T-helper 1 cell treated with Interleukin-12 subunit alpha and Interleukin-12 subunit beta and Interleukin-4 antibody, amounts not matched to agents 30 ng/mL and 1 ng/mL, for 36 hours (primary cell): ENCODE results near the gene TBCEL. TPM values are rescaled to one million over a fixed set of nuclear protein-coding genes. Genes with fewer than 3 reads are reported as not detected.

Experiments used
- intact Hi-C: fragments of 100-400 bp; cut with micrococcal nuclease; formaldehyde crosslinking; loops from one replicate; pipeline ENCODE4 v1.15.1; 2024
- total RNA-seq: library from RNA; stranded (reverse); gene quantifications from 2 replicates; pipeline ENCODE4 v1.2.3, GENCODE V29; 2022

Gene TBCEL
- total RNA-seq = 12.6 and 15.3 TPM in 2 replicates

DNA sequence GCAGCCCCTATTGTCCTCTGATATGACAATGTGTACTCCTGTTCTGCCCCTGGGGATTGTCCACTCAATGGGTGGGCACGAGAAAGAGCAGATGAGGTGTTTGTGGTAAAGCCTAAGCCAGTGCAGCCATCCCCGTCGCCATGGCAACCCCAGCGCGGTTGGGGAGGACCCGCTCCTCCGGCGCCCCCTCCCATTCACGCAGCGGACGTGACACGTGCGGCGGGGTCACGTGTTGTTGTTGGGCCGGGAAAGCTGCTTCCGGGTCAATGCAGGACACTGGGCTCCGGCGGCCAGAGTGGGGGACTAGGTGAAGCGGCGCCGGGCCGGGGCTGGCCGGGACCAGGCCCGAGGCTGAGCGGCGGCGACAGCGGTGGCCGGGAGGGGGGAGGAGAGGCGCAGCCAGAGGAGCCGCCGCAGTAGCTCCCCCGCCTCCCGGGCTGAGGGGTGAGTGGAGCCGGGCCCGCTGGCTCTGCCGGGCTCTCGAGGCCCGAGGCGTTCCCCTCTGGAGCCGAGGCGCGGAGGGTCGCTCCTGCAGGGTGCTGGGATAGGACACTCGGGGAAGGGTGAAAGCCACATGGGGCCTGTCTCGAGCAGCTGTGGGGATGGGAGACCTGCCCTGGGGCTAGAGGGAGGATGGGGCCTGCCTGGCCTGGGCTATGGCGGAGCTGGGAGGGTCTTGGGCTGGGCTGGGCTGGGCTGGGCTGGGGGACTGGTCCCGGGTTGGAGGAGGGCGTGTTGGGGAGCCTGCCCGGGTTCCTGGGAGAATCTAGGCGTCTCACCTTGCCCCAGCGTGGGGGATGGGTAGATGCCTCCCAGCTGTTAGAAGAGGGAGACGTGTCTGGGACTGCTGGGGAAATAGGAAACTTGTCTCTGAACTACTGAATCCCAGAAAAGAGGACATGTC lies at the start of gene TBCEL:
TBCEL (plus strand) TSS at position 255 of the 904 bp plus-strand sequence. CDS start 21,589 bp downstream, outside the sequence.
- intact Hi-C loops = loop anchor here (2.0 to 10.0 kb wide), 2 partner anchors 37 to 689 kb away; partner anchors contain the start of gene ARHGEF12

GRCh38 chr11:120974466-120974865 lies 49.4 kb upstream of the TBCEL start:
- intact Hi-C loops = no loop called here

- intact Hi-C loops = no loop called here
These were observed 48.9 kb upstream of the TBCEL start for GRCh38 chr11:120974965-120975364.

DNA sequence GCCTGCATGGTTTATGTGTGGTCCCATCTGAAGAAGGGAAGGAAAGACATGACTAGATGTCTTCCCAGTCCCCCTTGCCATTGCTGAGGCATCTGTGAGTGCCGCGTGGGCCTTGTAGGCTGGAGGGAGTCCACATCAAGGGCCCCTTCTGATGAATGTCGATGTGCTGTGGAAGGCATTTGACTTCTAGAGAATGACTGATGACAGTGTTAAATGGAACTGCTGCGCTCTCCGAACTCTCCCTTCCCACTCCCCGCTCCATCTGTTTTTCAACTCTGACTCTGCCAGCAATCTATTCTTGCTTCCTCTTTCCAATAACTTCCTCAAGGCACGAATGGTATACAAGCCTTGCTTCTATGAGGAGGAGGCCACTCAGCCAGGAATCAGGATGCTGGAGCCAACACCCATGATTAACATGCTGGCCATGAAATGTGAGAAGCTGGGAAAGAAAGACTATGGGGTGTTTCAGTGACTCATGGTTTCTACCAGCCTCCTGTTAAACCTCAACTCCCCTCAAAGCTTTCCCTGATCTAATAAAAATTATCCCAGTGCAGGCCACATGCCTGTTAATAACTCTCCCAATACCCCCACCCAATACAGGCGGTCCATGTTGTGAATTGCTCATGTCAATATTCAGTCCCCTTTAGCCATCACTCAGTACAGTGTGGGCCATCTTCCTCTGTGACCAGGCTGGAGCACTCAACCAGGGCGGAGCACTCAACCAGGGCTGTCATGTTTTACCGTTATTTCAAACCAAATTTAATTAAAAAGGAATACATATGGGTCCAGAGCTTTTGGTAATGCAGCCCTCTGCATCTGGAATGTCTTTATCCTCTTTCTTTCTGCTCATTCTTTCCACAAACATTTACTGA lies 46.4 kb upstream of the TBCEL start:
- intact Hi-C loops = no loop called here

- intact Hi-C loops = no loop called here
These were observed 45.2 kb upstream of the TBCEL start for GRCh38 chr11:120978701-120979100.

GRCh38 chr11:120985718-120986569 lies 38.0 kb upstream of the TBCEL start:
- intact Hi-C loops = loop anchor here (2.0 kb wide), 1 partner anchor 37 kb away; no protein-coding TSS in a partner anchor

- intact Hi-C loops = no loop called here
These were observed 35.3 kb upstream of the TBCEL start for GRCh38 chr11:120988603-120989002.

DNA sequence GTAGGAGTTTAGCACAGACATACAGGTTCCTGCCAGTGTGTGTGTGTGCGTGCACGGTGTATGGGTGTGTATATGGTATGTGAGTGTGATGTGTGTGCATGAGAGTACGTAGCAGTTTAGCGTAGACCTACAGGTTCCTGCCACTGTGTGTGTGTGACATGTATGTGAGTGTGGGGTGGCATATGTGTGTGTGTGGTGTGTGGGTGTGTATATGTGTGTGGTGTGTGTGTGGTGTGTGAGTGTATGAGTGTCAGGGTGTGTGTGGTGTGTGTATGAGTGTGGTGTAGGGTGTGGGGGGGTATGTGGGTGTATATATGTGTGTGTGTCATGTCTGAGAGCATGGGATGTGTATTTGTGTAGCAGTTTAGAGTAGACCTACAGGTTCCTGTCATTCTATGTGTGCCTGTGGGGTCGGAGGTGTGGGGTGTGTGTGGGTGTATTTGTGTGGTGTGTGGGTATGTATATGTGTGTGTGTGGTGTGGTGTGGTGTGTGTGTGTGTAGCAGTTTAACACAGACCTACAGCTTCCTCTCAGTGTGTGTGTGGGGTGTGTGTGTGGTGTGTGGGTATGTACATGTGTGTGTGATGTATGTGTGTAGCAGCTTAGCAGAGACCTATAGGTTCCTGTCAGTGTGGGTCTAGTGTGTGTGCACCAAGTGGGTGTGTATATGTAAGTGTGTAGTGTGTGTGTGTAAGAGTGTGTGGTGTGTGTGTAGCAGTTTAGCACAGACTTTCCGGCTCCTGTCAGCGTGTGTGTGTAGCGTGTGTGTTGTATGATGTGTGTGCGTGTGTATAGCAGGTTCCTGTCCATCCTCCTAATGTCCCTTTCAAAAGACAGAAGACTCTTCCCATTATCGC lies 31.8 kb upstream of the TBCEL start:
- intact Hi-C loops = no loop called here

DNA sequence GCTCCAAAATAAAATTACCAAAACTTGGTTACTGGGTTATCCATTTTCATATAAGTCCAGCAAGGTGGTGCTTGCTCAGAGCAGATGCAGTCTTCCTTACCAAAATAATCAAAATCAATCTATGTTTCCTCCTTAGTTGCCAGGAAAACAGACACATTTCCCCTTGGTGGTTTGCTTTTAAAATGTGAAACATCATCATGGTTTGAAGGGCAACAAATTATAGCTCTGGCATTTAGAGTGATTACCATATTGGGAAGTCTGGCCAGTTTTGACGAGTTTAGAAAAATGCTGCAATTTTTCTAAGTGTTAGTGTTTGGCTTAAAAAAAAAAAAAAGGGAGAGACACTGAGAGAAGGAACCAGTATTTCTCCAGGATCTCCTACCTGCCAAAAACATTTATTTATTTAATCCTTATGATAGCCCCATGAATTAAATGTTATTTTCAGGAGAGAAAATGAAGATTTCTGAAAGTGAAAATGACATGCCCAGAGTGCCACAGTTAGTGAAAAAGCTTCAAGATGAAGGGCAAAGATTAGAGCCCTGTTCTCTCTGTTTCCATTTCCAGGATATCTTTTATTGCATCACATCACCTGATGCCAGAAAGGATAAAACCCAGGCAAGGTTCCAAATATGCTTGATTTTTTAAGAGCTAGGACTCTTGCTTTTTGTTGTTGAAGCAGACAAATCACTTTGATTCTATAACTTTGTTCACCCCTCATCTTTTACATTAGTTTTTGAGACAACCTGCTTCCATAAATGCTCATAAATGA lies 29.6 kb upstream of the TBCEL start:
- intact Hi-C loops = no loop called here

DNA sequence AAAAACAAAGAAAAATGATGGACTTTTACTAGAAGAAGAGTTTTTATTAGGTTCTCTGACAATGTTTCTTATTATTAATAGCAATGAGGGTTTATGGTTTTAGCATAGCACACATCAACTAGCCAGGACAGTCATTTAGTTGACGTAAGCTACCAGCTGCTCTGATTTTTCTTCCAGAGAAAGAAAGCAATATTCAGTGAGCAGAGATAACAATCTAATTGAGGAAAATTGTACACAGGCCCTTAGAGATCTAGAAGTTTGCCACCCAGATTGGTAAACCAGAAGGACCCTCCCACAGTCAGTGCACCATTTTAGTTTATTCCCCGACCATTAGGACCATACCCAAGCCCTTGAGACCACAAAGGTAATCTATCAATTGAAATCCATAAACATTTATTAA lies 28.7 kb upstream of the TBCEL start:
- intact Hi-C loops = no loop called here

DNA sequence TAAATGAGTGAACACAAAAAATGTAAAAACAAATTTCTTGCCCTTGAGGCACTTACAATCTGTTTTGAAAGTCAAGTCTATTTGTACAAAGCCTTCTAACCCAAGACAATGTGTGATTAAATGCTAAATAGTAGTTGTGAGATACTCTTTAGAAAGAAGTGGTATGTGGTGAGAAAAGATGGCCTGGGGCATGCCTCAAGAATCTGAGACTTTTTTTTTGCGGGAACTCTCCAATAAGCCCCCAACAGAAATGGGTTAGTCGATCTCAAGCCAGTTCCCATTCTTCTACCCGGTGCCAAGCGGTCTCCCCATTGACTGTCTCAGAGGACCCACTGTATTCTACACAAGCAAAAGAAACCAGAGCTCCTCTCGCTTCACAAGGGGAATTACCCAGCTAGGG lies 26.9 kb upstream of the TBCEL start:
- intact Hi-C loops = no loop called here

DNA sequence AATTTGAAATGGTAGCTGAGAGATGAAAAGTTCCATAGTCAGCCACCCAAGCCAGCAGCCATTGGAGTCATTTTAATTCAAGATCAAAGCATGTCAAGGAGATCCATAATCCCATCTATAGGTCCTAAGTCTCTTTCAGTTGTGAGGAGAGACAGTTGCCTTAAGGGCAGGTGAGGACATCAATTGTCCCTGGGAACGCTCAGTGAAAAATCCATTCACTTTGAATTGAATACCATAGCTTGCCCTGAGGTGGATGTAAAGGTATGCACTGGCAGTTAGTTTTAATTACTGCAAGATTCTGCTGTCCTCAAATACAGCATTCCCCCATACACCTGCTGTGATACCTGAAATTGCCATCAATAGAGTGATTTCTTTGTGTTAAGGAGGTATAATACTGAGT lies 25.3 kb upstream of the TBCEL start:
- intact Hi-C loops = no loop called here

DNA sequence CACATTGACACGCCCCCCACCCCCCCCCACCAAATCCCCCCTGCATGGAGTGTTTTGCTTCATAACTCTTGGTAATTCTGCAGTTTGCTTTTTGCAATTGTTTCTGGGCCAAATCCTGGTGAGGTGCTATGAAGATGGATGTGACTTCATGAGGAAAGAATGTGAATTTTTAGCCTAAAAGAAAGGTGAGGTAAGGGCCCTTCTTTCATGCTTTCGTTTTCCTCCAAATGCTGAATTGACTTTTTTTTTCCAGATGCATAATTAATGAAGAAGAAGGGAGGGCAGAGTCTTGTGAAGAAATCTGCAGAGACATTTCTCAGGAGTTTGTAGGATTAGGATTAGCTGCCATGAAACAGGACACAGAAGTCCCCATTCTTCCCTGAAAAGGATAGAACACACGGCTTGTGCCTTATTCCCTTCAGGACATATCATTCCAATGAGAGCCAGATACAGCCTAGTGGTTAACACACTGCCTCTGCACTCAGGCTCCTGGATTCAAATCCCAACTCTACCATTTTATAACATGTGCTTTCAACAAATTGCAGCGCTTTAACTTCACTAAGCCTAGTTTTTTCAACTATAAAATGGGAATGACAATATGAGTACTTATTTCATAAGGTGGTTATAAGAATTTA lies 19.6 kb upstream of the TBCEL start:
- intact Hi-C loops = no loop called here

GRCh38 chr11:121006922-121007321 lies 17.0 kb upstream of the TBCEL start:
- intact Hi-C loops = no loop called here

DNA sequence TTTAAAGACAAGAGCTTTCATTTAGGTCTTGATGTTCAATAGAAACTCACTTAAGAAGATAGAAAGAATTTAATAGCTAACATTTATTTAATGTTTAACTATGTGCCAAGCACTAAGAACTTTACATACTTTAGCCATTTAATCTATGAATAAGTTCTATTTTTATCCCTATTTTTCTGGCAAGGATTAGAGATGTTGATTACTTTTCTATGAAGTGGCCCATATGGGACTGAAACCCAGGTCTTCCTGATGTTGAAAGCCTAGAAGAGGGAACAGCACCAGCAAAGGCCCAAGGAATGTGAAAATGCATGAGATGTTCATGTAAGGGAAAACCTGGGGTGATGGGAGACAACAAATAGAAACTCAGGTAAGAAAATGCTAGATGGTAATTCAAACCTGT lies 15.4 kb upstream of the TBCEL start:
- intact Hi-C loops = no loop called here

DNA sequence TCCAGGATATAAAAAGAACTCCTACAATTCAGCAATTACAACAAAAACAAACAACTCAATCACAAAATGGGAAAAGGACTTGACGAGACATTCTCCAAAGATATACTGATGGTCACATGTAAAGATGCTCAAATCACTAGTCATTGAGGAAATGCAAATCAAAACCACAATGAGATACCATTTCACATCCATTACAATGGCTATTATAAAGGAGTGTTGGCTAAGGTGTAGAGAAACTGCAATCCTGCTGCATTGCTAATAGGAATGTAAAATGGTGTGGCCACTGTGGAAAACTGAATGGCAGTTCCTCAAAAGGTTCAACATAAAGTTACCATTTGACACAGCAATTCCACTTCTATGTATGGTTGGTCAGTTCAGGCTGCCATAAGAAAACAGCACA lies 11.8 kb upstream of the TBCEL start:
- intact Hi-C loops = no loop called here

- intact Hi-C loops = no loop called here
These were observed 5.2 kb upstream of the TBCEL start for GRCh38 chr11:121018746-121019145.

- intact Hi-C loops = loop anchor here (2.0 to 10.0 kb wide), 2 partner anchors 35 to 687 kb away; partner anchors contain the start of gene ARHGEF12
These were observed 2.2 kb upstream of the TBCEL start for GRCh38 chr11:121021718-121022117.

GRCh38 chr11:121024989-121025388 lies 1.1 kb downstream of the TBCEL start:
- intact Hi-C loops = loop anchor here (5.0 to 10.0 kb wide), 2 partner anchors 267 to 690 kb away; partner anchors contain the start of genes ARHGEF12 and SC5D
